HG03342 (cell line): ENCODE results near the gene NEMP2.

Source experiments
- ATAC-seq: cut with Tn5 transposase; IDR thresholded peaks from one replicate; pipeline ENCODE4 v1.9.1; 2021; ENCODE audit warnings: mild to moderate bottlenecking, moderate library complexity; ENCODE audit not compliant: unreplicated experiment

Gene NEMP2

GRCh38 chr2:190534310-190535120, at the start of gene NEMP2:
NEMP2 (minus strand) TSS chr2:190534722; CDS start chr2:190534655, 67 bp downstream.
- ATAC-seq: peak; percentile 62

GRCh38 chr2:190583507-190584337, 49.2 kb upstream of the NEMP2 start:
- ATAC-seq: peak; percentile 80

- peak; percentile 72 for ATAC-seq
Measured at GRCh38 chr2:190582736-190583506, 48.4 kb upstream of the NEMP2 start.

- no peak for ATAC-seq
Measured at GRCh38 chr2:190582019-190582418, 47.5 kb upstream of the NEMP2 start.

- ATAC-seq: no peak
Measured at GRCh38 chr2:190579915-190580846, 45.7 kb upstream of the NEMP2 start.

GRCh38 chr2:190579058-190579410, 44.5 kb upstream of the NEMP2 start:
- no peak for ATAC-seq

GRCh38 chr2:190578158-190579057, 43.9 kb upstream of the NEMP2 start:
- no peak for ATAC-seq

- no peak for ATAC-seq
Measured at GRCh38 chr2:190576573-190576972, 42.1 kb upstream of the NEMP2 start.

- no peak for ATAC-seq
Measured at GRCh38 chr2:190575263-190575662, 40.7 kb upstream of the NEMP2 start.

GRCh38 chr2:190574169-190574568, 39.6 kb upstream of the NEMP2 start:
- no peak for ATAC-seq

GRCh38 chr2:190572246-190572645, 37.7 kb upstream of the NEMP2 start:
- ATAC-seq: no peak

- no peak for ATAC-seq
Measured at GRCh38 chr2:190571686-190572085, 37.2 kb upstream of the NEMP2 start.

- ATAC-seq: no peak
Measured at GRCh38 chr2:190570871-190571270, 36.3 kb upstream of the NEMP2 start.

- ATAC-seq: no peak
Measured at GRCh38 chr2:190569994-190570755, 35.7 kb upstream of the NEMP2 start.

- ATAC-seq: no peak
Measured at GRCh38 chr2:190564838-190565237, 30.3 kb upstream of the NEMP2 start.

- no peak for ATAC-seq
Measured at GRCh38 chr2:190563646-190564045, 29.1 kb upstream of the NEMP2 start.

- ATAC-seq: peak; percentile 49
Measured at GRCh38 chr2:190563109-190563508, 28.6 kb upstream of the NEMP2 start.

- ATAC-seq: no peak
Measured at GRCh38 chr2:190562121-190562520, 27.6 kb upstream of the NEMP2 start.
